CD4-positive, alpha-beta T cell treated with Interleukin-1 beta for 1 hour (primary cell): Measurements from ENCODE around the gene SSU72.
"Not testable (repeated sequence)": the region's sequence is repeated elsewhere in the genome, so short reads cannot be mapped to it uniquely, and the experiment has no call there.

Experiments used
- DNase-seq, 2 donors: peaks; one replicate each; pipeline ENCODE4 v3.0.0-alpha.2; 2020 to 2022

Gene SSU72

DNA sequence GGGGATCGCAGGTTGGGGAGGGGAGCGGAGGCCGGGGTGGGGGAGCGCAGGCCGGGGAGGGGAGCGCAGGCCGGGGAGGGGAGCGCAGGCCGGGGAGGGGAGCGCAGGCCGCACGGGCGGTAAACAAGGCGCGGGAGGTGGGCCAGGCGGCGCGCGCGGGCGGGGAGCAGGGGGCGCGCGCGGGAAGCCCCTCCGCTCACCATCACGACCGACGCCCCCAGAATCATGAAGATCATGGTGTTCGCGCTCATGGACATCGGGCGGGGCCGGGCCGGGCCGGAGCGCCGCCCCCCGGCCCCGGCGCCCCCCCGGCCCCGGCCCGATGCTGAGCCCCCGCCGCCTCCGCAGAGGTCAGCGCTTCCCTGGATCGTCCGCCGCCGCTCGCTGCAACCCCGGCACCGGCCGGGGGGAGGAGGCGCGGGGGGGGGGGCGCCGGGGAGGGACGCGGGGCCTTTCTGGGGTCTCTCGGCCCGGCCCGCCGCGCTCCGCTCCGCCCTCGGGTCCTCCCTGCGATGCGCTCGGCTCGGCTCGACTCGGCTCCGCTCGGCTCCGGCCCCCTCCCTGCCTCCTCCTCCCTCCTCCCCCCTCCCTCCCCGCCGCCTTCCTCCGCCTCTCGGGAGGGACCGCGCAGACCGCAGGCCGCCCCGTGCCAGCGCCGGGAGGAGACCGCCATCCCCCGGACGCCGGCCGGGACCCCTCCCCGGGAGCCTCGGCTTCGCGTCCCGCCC lies 34.4 kb downstream of the SSU72 start, which contains the start of gene TMEM240:
Gene TMEM240 (minus strand): TSS at position 535 of the 728 bp plus-strand sequence. CDS start 278 bp downstream, at position 257.
- peak; percentile 56 to 59 for DNase-seq

DNA sequence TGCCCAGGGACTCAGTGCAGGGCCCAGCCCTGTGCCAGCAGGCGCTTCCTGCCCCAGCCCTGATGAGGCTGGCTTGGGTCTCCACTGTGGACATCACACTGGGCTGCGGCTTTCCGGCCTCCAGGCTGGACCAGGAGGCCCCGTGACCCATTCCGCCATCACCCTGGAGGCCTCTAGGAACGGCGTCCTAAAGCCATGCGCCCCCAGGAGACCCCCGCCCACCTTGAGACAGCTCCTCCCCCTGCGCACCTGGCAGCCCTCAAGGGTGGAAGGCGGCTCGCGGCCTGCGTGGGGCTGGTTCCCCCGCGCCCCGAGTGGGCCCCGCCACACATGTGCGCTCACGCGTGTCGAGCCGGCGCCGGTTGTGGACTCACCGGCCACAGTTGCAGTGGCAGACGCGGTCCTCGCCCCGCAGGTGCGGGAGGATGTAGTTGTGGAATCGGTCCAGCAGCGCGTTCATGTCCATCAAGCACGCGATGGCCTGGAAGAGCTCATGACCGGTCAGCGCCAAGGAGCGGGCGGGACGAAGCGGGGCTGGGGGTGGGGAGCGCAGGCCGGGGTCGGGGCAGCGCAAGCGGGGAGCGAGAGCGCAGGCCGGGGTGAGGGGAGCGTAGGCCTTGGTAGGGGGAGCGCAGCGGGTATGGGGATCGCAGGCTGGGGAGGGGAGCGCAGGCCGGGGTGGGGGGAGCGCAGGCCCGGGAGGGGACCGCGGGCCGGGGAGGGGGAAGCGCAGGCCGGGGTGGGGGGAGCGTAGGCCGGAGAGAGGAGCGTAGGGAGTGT lies 35.2 kb downstream of the SSU72 start:
- DNase-seq, result no peak

DNA sequence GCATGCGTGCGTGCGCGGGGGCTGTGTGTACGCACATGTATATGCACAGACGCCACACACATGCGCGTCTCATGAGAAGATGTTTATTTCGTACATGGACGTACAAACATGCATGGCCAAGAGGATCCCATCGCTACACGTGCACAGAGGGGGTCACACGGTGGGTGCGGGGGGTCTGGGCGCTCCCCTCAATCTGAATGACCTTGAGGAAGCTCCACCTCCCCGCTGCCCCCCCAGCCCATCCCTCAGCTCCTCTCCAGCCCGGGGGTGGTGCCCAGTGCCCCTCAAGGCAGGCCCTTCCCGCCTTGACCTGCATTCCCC lies 35.7 kb downstream of the SSU72 start:
- DNase-seq, result no peak

GRCh38 chr1:1538334-1538733 lies 36.3 kb downstream of the SSU72 start:
- DNase-seq, result no peak

DNA sequence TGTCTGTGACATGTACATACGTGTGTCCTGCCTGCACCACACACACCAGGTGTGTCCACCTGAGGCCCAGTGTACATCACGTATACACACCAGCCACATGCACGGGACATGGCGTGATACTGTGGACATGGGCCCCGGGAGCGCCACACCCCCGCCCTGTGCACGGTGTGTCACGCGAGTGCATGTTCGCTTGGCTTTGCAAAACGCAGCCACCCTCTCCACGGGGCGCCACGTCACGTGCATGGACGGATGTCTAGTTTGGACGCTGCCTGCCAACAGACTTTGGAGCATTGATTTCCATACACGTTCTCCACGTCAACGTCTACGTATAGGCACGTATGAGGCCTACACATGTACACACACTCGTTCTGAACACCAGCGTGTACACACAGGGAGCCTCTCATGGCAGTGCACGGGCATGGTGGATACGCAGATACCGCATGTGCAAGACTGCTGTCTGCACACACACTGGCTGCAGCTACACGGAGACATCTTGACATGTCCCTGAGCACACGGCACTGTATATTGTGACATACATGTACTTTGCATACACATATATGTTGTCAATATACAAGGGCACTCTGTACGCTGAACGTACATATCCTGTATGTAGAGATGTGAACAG lies 36.9 kb downstream of the SSU72 start:
- no peak for DNase-seq

DNA sequence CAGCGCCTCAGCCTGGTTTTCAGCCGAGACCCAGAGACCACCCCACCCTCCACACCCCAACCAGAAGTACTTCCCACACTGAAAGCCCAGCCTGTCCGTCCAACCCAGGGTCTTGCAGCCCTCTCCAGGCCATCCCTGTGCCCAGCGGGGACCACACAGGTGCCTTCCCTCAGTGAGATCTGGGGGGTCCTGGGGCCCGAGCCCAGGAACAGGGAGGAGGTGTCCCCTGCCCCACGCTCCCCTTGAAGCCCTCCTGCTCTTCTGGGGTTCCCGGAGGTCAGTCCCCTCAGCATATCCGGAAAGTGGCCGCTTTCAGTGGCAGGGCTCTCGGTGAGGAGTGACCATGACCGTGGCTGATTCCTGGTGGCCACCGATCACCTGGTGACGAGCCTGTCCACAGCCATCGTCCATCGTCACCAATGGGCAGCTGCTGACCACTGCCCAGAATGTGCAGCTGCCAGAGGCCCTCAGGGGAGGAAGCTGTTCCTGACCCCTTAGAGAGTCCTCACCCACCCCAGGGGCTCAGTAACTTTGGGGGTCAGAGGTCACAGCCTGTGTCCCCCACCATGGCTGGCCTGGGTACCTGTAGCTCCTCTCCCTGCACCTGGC lies 37.6 kb downstream of the SSU72 start:
- DNase-seq, result no peak

GRCh38 chr1:1536019-1536937 lies 38.4 kb downstream of the SSU72 start:
- DNase-seq, result no peak

DNA sequence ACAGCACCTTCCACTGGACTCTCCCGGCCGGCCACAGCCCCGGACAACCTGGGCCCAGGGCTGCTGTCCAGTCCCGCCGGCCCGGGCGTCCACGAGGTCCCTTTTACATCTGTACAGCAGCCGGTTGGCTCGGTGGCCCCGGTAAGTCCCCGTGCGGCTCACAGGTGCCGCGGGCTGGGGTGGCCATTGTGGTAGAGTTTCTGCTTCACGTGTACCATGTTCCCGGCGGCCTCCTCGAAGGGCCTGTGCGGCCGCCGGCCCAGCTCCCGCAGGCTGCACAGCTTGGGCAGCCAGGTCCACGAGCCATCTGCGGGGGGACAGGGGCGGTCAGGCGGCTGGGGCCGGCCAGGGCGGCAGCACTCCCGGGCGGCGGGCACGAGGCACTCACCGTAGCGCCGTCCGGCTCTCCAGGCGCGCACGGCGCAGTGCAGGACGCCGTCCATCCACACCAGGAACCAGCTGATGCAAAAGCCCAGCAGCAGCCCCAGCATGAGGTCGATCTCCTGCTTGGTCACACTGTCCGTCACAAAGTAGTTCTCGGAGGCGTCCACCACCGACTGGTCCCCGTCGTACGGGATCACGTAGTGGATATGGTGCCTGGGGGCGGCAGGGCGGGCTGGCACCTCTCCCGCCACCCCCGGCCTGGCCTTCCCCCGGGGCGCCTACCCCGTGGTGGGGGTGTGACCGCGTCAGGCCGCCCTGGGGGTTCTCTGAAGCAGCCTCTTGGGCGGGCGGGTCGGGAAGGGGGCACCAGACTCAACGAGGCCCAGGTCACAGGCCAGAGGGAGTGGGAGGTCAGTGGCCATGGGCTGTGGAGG lies 39.3 kb downstream of the SSU72 start:
- no peak for DNase-seq

- DNase-seq, result no peak
Observed at GRCh38 chr1:1534401-1535154, 40.1 kb downstream of the SSU72 start.

DNA sequence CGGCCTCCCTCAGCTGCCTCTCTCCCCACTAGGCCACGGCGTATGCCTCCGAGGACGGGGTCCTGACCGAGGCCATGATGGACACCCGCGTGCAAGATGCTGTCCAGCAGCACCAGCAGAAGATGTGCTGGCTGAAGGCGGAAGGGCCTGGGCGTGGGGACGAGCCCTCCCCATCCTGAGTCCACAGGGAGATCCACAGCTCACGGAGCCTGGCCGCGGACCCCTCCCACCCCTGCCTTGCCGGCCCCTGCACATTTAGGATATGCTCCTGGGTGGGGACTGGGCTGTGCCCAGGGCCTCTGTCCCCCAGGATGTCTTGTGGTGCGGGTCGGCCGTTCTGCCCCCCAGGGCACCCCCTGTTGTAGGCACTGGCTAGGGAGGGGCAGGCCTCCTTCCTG lies 40.8 kb downstream of the SSU72 start:
- not testable (repeated sequence) for DNase-seq

GRCh38 chr1:1533176-1533893 lies 41.3 kb downstream of the SSU72 start:
- not testable (repeated sequence) for DNase-seq

DNA sequence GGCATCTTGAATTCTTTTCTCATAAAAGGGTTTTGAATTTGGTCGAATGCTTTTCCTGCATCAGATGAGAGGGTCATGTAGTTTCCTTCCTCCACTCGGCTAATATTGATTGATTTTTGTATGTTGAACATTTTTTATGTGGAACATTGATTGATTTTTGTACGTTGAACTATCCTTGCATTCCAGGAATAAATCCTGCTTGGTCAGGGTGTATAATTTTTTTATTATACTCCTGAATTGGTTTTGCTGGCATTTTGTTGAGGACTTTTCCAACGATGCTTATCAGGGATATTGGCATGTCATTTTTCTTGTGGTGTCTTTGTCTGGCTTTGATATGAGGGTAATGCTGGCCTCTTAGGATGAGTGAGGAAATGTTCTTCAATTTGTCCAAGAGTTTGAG lies 42.7 kb downstream of the SSU72 start:
- DNase-seq, result no peak

GRCh38 chr1:1529936-1530335 lies 44.7 kb downstream of the SSU72 start:
- no peak for DNase-seq

DNA sequence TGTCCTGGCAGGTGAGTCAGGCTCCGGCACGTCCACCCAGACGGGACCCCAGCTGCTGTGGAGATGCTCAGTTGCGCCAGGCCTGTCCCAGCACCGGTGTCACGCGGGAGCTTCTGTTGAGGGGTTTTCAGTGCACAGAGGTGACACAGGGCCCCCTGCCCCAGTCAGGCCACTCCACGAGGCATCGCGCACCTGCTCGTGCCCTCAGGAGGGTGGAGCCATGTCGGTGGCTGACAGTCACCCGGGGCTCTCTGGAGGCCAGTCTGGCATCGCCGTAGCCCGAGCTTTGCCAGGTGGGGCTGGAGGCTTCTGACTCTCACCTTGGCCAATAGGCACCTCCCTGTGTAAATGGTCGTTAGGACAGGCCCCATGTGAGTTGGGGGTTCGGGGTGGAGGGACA lies 45.3 kb downstream of the SSU72 start:
- DNase-seq, result no peak

GRCh38 chr1:1528301-1529267 lies 46.1 kb downstream of the SSU72 start:
- DNase-seq, result no peak

DNA sequence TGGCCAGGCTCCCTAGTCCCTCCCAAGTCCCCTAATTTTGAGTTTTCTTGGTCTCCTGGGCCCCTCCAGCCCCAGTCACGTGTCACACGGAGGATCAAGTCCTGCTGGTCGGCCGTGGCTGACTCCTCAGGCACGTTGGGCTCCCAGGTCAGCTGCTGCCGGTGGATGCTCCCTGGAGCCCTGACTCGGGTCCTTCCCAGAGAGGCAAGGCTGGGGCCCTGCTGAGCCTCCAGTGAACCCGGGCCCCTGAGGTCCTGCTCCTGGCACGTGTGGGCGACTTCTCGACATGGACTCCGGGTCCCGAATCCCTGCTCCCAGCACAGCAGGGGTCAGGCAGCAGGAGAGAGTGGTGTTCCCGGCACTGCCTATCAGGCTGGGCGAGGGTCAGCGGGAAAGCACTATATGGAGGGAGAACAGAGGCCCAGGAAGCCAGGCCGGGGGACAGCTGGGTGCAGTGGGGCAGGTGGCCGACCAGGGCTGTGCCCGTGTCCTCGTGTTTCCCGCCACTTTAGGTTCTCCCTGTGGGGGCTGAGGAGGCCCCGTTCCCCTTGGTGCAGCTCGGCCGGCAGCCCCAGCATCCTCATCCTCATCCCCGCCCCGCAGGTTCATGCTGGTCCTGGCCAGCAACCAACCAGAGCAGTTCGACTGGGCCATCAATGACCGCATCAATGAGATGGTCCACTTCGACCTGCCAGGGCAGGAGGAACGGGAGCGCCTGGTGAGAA lies 47.4 kb downstream of the SSU72 start:
- no peak for DNase-seq

GRCh38 chr1:1526476-1526875 lies 48.2 kb downstream of the SSU72 start:
- not testable (repeated sequence) for DNase-seq
